ENCODE data around the gene VSNL1.

The VSNL1 gene

GRCh38 chr2:17672583-17673317 lies 132.3 kb downstream of the VSNL1 start:
- TF ChIP-seq, protein P1, sequence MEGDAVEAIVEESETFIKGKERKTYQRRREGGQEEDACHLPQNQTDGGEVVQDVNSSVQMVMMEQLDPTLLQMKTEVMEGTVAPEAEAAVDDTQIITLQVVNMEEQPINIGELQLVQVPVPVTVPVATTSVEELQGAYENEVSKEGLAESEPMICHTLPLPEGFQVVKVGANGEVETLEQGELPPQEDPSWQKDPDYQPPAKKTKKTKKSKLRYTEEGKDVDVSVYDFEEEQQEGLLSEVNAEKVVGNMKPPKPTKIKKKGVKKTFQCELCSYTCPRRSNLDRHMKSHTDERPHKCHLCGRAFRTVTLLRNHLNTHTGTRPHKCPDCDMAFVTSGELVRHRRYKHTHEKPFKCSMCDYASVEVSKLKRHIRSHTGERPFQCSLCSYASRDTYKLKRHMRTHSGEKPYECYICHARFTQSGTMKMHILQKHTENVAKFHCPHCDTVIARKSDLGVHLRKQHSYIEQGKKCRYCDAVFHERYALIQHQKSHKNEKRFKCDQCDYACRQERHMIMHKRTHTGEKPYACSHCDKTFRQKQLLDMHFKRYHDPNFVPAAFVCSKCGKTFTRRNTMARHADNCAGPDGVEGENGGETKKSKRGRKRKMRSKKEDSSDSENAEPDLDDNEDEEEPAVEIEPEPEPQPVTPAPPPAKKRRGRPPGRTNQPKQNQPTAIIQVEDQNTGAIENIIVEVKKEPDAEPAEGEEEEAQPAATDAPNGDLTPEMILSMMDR (conservative IDR thresholded peaks at IDR 0.05), result no peak
- TF ChIP-seq ZFX (IDR thresholded peaks at IDR 0.05), result no peak
- H3K27ac ChIP-seq, result no peak overlapping the region

DNA sequence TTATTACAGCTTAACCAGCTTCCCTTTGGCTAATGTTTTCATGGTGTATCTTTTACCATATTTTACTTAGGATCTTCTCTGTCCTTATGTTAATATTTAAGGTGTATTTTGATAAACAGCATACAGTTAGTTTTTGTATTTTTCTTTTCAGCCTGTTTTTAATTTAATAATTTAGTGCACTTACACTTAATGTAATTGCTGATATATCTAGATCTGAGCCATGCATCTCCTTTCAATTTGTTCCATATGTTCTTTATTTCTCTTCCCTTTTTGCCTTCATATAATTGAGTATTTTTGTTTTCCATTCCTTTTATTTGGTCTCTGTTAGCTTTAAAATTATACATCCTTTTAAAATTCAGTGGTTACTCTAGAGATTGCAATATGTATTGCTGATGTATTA lies 134.3 kb downstream of the VSNL1 start:
- TF ChIP-seq, protein P1 (conservative IDR thresholded peaks at IDR 0.05), result no peak
- TF ChIP-seq ZFX (IDR thresholded peaks at IDR 0.05), result no peak
- H3K27ac ChIP-seq, result no peak overlapping the region

- no peak overlapping the region for H3K27ac ChIP-seq
- TF ChIP-seq ZFX (IDR thresholded peaks at IDR 0.05), result no peak
- TF ChIP-seq, protein P1 (conservative IDR thresholded peaks at IDR 0.05), result no peak
Observed at GRCh38 chr2:17680119-17680518, 139.6 kb downstream of the VSNL1 start.

DNA sequence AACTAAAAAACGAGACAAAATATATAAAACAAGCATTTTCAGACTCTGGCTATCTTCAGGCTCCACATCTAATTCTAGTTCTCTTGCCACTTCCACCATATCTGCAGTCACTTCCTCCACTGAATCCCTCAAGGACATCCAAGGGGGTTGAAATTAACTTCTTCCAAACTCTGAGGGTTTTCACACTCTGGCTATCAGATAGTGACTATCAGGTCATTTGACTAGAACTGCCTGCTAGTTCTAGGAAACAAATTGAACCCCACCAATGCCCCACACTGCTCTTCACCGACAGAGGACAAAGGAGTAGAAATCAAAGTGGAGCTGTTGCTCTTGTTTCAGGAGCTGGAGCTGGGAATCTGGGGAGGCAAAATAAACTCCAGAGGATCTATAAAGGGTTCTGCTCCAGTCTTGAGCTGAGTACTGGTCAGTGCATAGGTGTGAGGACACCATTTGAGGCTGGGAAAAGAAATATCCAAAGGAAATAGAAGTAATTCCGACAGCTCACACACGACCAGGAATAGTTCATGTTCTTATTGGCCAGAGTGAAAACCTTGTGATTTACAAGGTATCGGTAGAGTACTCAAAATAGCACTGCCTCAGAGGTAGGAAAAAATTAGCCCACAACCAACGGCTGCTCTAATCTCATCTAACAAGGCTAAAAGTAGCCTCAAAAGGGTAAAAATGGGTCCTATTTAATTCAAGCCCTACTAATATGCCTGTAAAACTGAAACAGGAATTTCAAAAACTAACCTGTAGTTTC lies 141.8 kb downstream of the VSNL1 start:
- no peak overlapping the region for H3K27ac ChIP-seq
- TF ChIP-seq ZFX (IDR thresholded peaks at IDR 0.05), result no peak
- TF ChIP-seq, protein P1 (conservative IDR thresholded peaks at IDR 0.05), result no peak

GRCh38 chr2:17683981-17684380 lies 143.5 kb downstream of the VSNL1 start:
- no peak overlapping the region for H3K27ac ChIP-seq
- TF ChIP-seq, protein P1 (conservative IDR thresholded peaks at IDR 0.05), result no peak
- no peak for TF ChIP-seq ZFX (IDR thresholded peaks at IDR 0.05)

DNA sequence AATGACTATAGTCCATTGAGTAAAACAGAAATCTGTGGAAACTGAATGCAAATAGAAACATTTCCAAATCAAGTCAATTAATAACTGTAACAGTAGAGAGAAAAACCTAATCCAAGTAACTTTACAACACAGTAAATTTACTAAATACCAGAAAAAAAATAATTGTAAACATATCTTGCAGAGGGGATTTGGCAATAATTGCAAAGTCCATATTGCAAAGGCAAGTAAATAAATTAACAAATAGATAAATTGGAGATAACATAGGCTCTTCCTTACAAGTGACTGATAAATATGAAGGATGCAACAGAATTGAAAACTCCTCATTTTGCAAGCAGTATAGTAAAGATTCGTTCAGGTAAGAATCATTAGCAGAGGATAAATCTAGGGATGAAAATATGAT lies 148.1 kb downstream of the VSNL1 start:
- TF ChIP-seq, protein P1 (conservative IDR thresholded peaks at IDR 0.05), result no peak
- no peak for TF ChIP-seq ZFX (IDR thresholded peaks at IDR 0.05)
- no peak overlapping the region for H3K27ac ChIP-seq

DNA sequence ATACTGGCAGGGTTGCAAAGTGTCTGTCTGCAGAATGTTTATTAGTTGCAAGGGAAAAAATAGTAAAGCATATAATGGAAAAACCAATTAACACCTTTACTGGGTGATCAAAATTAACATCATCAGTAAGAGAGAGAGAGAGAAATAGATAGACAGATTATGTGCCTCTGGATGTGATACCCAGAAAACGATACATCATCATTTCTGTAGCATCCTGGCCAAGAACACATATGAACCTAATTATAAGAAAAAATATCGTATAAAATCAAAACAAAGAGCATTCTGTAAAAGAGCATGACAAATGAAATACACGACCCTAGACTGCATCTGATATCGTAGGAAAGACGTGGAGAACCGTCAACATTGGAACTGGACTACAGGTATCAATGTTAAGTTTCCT lies 148.5 kb downstream of the VSNL1 start:
- no peak overlapping the region for H3K27ac ChIP-seq
- TF ChIP-seq, protein P1 (conservative IDR thresholded peaks at IDR 0.05), result no peak
- TF ChIP-seq ZFX (IDR thresholded peaks at IDR 0.05), result no peak

All from C4-2B (cell line).